ENCODE measurements around the gene TRIO. TPM values are rescaled to one million over a fixed set of nuclear protein-coding genes. Genes with fewer than 3 reads are reported as not detected.

The TRIO gene
- polyA plus RNA-seq, 2 donors = 10.3 to 22.8 TPM

GRCh38 chr5:14144586-14145434 is 1.7 kb downstream of the TRIO start:
- peak overlapping the region; percentile 88 to 94 for H3K27ac ChIP-seq (ENCODE audit: low read depth in 2 of 2, low read length in 1 of 2)
- no peaks in the 10 kb centered on the region for H3K27me3 ChIP-seq (ENCODE audit: control insufficient read depth in 1 of 2, insufficient read depth in 2 of 2, low read length in 2 of 2)
- H3K4me1 ChIP-seq (ENCODE audit: control insufficient read depth in 2 of 2, insufficient read depth in 2 of 2, low read length in 1 of 2) = peaks cover 0 to 7% of the 10 kb centered on the region in 2 donors
- H3K4me3 ChIP-seq (ENCODE audit: low read depth in 1 of 2, low read length in 2 of 2) = peak overlapping the region; percentile 67 to 91
- H3K36me3 ChIP-seq (ENCODE audit: control insufficient read depth in 2 of 2, insufficient read depth in 2 of 2, low read length in 1 of 2) = peaks cover 0 to 3% of the 10 kb centered on the region in 2 donors
- 1 to 2% methylated on average over 46 to 85 of the region's 85 CpGs for WGBS, 2 donors
- H3K9me3 ChIP-seq (ENCODE audit: control insufficient read depth in 2 of 2, insufficient read depth in 1 of 2, low read depth in 1 of 2, low read length in 1 of 2) = no peaks in the 10 kb centered on the region

- Histone ChIP-seq H3K4me3 (ENCODE audit: low read depth in 1 of 2, low read length in 2 of 2) (peak overlapping the region; percentile 67 to 91), H3K9me3 (ENCODE audit: control insufficient read depth in 2 of 2, insufficient read depth in 1 of 2, low read depth in 1 of 2, low read length in 1 of 2) (no peaks in the 10 kb centered on the region), H3K4me1 (ENCODE audit: control insufficient read depth in 2 of 2, insufficient read depth in 2 of 2, low read length in 1 of 2) (peaks cover 0 to 7% of the 10 kb centered on the region in 2 donors), H3K36me3 (ENCODE audit: control insufficient read depth in 2 of 2, insufficient read depth in 2 of 2, low read length in 1 of 2) (peaks cover 0 to 3% of the 10 kb centered on the region in 2 donors), H3K27me3 (ENCODE audit: control insufficient read depth in 1 of 2, insufficient read depth in 2 of 2, low read length in 2 of 2) (no peaks in the 10 kb centered on the region), H3K27ac (ENCODE audit: low read depth in 2 of 2, low read length in 1 of 2) (peak overlapping the region; percentile 88 to 94)
- whole genome bisulfite sequencing, 2 donors = 30 to 42% methylated on average over 14 of the region's 14 CpGs
These were observed 2.5 kb downstream of the TRIO start for GRCh38 chr5:14145435-14146334.

GRCh38 chr5:14146725-14147124 is 3.6 kb downstream of the TRIO start:
- Histone ChIP-seq H3K9me3 (ENCODE audit: control insufficient read depth in 2 of 2, insufficient read depth in 1 of 2, low read depth in 1 of 2, low read length in 1 of 2) (no peaks in the 10 kb centered on the region), H3K27ac (ENCODE audit: low read depth in 2 of 2, low read length in 1 of 2) (peak overlapping the region in 1 of 2 donors; percentile 27), H3K4me1 (ENCODE audit: control insufficient read depth in 2 of 2, insufficient read depth in 2 of 2, low read length in 1 of 2) (peaks cover 0 to 7% of the 10 kb centered on the region in 2 donors), H3K4me3 (ENCODE audit: low read depth in 1 of 2, low read length in 2 of 2) (no peak overlapping the region), H3K36me3 (ENCODE audit: control insufficient read depth in 2 of 2, insufficient read depth in 2 of 2, low read length in 1 of 2) (peaks cover 0 to 3% of the 10 kb centered on the region in 2 donors), H3K27me3 (ENCODE audit: control insufficient read depth in 1 of 2, insufficient read depth in 2 of 2, low read length in 2 of 2) (no peaks in the 10 kb centered on the region)
- 69 to 75% methylated on average over 3 of the region's 3 CpGs for WGBS, 2 donors

- Histone ChIP-seq H3K9me3 (ENCODE audit: control insufficient read depth in 2 of 2, insufficient read depth in 1 of 2, low read depth in 1 of 2, low read length in 1 of 2) (no peaks in the 10 kb centered on the region), H3K4me1 (ENCODE audit: control insufficient read depth in 2 of 2, insufficient read depth in 2 of 2, low read length in 1 of 2) (peaks cover 0 to 7% of the 10 kb centered on the region in 2 donors), H3K4me3 (ENCODE audit: low read depth in 1 of 2, low read length in 2 of 2) (no peak overlapping the region), H3K27me3 (ENCODE audit: control insufficient read depth in 1 of 2, insufficient read depth in 2 of 2, low read length in 2 of 2) (no peaks in the 10 kb centered on the region), H3K36me3 (ENCODE audit: control insufficient read depth in 2 of 2, insufficient read depth in 2 of 2, low read length in 1 of 2) (peaks cover 0 to 3% of the 10 kb centered on the region in 2 donors), H3K27ac (ENCODE audit: low read depth in 2 of 2, low read length in 1 of 2) (no peak overlapping the region)
- WGBS, 2 donors = 55 to 60% methylated on average over 8 of the region's 8 CpGs
These were observed 4.1 kb downstream of the TRIO start for GRCh38 chr5:14147210-14147609.

- peaks cover 0 to 12% of the 10 kb centered on the region in 2 donors for H3K4me1 ChIP-seq (ENCODE audit: control insufficient read depth in 2 of 2, insufficient read depth in 2 of 2, low read length in 1 of 2)
- WGBS, 2 donors = 89 to 92% methylated on average over 5 of the region's 5 CpGs
These were observed 5.3 kb downstream of the TRIO start for GRCh38 chr5:14148483-14148882.

GRCh38 chr5:14148890-14149671 is 5.9 kb downstream of the TRIO start:
- no peaks in the 10 kb centered on the region for H3K27me3 ChIP-seq (ENCODE audit: control insufficient read depth in 1 of 2, insufficient read depth in 2 of 2, low read length in 2 of 2)
- WGBS, 2 donors = 76 to 85% methylated on average over 15 of the region's 15 CpGs
- H3K4me1 ChIP-seq (ENCODE audit: control insufficient read depth in 2 of 2, insufficient read depth in 2 of 2, low read length in 1 of 2) = peaks cover 0 to 13% of the 10 kb centered on the region in 2 donors
- no peak overlapping the region for H3K27ac ChIP-seq (ENCODE audit: low read depth in 2 of 2, low read length in 1 of 2)
- peaks cover 0 to 3% of the 10 kb centered on the region in 2 donors for H3K36me3 ChIP-seq (ENCODE audit: control insufficient read depth in 2 of 2, insufficient read depth in 2 of 2, low read length in 1 of 2)
- H3K9me3 ChIP-seq (ENCODE audit: control insufficient read depth in 2 of 2, insufficient read depth in 1 of 2, low read depth in 1 of 2, low read length in 1 of 2) = no peaks in the 10 kb centered on the region
- H3K4me3 ChIP-seq (ENCODE audit: low read depth in 1 of 2, low read length in 2 of 2) = no peak overlapping the region

More at GRCh38 chr5:14148483-14148882, 5.3 kb downstream of the TRIO start:
- H3K27me3 ChIP-seq (ENCODE audit: control insufficient read depth in 1 of 2, insufficient read depth in 2 of 2, low read length in 2 of 2) = no peaks in the 10 kb centered on the region
- no peak overlapping the region for H3K27ac ChIP-seq (ENCODE audit: low read depth in 2 of 2, low read length in 1 of 2)
- H3K4me3 ChIP-seq (ENCODE audit: low read depth in 1 of 2, low read length in 2 of 2) = no peak overlapping the region
- H3K9me3 ChIP-seq (ENCODE audit: control insufficient read depth in 2 of 2, insufficient read depth in 1 of 2, low read depth in 1 of 2, low read length in 1 of 2) = no peaks in the 10 kb centered on the region
- peaks cover 0 to 3% of the 10 kb centered on the region in 2 donors for H3K36me3 ChIP-seq (ENCODE audit: control insufficient read depth in 2 of 2, insufficient read depth in 2 of 2, low read length in 1 of 2)

- peaks cover 0 to 3% of the 10 kb centered on the region in 2 donors for H3K36me3 ChIP-seq (ENCODE audit: control insufficient read depth in 2 of 2, insufficient read depth in 2 of 2, low read length in 1 of 2)
- H3K27ac ChIP-seq (ENCODE audit: low read depth in 2 of 2, low read length in 1 of 2) = no peak overlapping the region
- H3K27me3 ChIP-seq (ENCODE audit: control insufficient read depth in 1 of 2, insufficient read depth in 2 of 2, low read length in 2 of 2) = no peaks in the 10 kb centered on the region
- H3K9me3 ChIP-seq (ENCODE audit: control insufficient read depth in 2 of 2, insufficient read depth in 1 of 2, low read depth in 1 of 2, low read length in 1 of 2) = no peaks in the 10 kb centered on the region
- H3K4me3 ChIP-seq (ENCODE audit: low read depth in 1 of 2, low read length in 2 of 2) = no peak overlapping the region
- 77 to 85% methylated on average over 3 of the region's 3 CpGs for WGBS, 2 donors
- H3K4me1 ChIP-seq (ENCODE audit: control insufficient read depth in 2 of 2, insufficient read depth in 2 of 2, low read length in 1 of 2) = peaks cover 0 to 13% of the 10 kb centered on the region in 2 donors
These were observed 6.6 kb downstream of the TRIO start for GRCh38 chr5:14149672-14150274.

GRCh38 chr5:14151416-14151815 is 8.3 kb downstream of the TRIO start:
- Histone ChIP-seq H3K36me3 (ENCODE audit: control insufficient read depth in 2 of 2, insufficient read depth in 2 of 2, low read length in 1 of 2) (peaks cover 0 to 3% of the 10 kb centered on the region in 2 donors), H3K9me3 (ENCODE audit: control insufficient read depth in 2 of 2, insufficient read depth in 1 of 2, low read depth in 1 of 2, low read length in 1 of 2) (no peaks in the 10 kb centered on the region), H3K27me3 (ENCODE audit: control insufficient read depth in 1 of 2, insufficient read depth in 2 of 2, low read length in 2 of 2) (no peaks in the 10 kb centered on the region), H3K4me3 (ENCODE audit: low read depth in 1 of 2, low read length in 2 of 2) (no peak overlapping the region), H3K4me1 (ENCODE audit: control insufficient read depth in 2 of 2, insufficient read depth in 2 of 2, low read length in 1 of 2) (peaks cover 2 to 13% of the 10 kb centered on the region in 2 donors), H3K27ac (ENCODE audit: low read depth in 2 of 2, low read length in 1 of 2) (no peak overlapping the region)
- WGBS, 2 donors = 77 to 81% methylated on average over 3 of the region's 3 CpGs

Data from esophagus (tissue), 2 donors.